HEK293T (cell line): Measurements from ENCODE around the gene LSAMP.

ENCODE experiments used
- CTCF ChIA-PET: fragments of 350-600 bp; formaldehyde crosslinking; extraction: SDS; loops from one replicate; lab custom pipeline; 2021; ENCODE audit warnings: antibody characterized with exemption, inconsistent platforms; lab: Yijun Ruan, JAX
- POLR2A ChIA-PET: fragments of 350-600 bp; formaldehyde crosslinking; extraction: SDS; loops from one replicate; lab custom pipeline; 2020; ENCODE audit warnings: antibody characterized with exemption, inconsistent platforms; lab: Yijun Ruan, JAX
- DNase-seq: peaks from one replicate; pipeline ENCODE4 v3.0.0; 2012; ENCODE audit warnings: mixed read lengths; ENCODE audit errors: extremely low spot score
- ARNT ChIP-seq: fragments of 450-650 bp; IDR thresholded peaks from 2 replicates; pipeline ENCODE4 v1.6.1; 2017; ENCODE audit warnings: mild to moderate bottlenecking
- BHLHE40 ChIP-seq: fragments of 450-650 bp; IDR thresholded peaks from 2 replicates; pipeline ENCODE4 v1.6.1; 2016; ENCODE audit warnings: mild to moderate bottlenecking, moderate library complexity, borderline replicate concordance
- CTBP1 ChIP-seq: fragments of 450-650 bp; IDR thresholded peaks from 2 replicates; pipeline ENCODE4 v1.6.1; 2016; ENCODE audit warnings: borderline replicate concordance
- ELF4 ChIP-seq: fragments of 450-650 bp; IDR thresholded peaks from 2 replicates; pipeline ENCODE4 v1.6.1; 2017; ENCODE audit warnings: antibody characterized with exemption
- FOXA1 ChIP-seq: fragments of 450-650 bp; IDR thresholded peaks from 2 replicates; pipeline ENCODE4 v1.6.1; 2016; ENCODE audit warnings: mild to moderate bottlenecking
- FOXK2 ChIP-seq: fragments of 450-650 bp; IDR thresholded peaks from 2 replicates; pipeline ENCODE4 v1.6.1; 2016; ENCODE audit warnings: mild to moderate bottlenecking
- FOXM1 ChIP-seq: fragments of 450-650 bp; IDR thresholded peaks from 2 replicates; pipeline ENCODE4 v1.6.1; 2017; ENCODE audit warnings: mild to moderate bottlenecking, borderline replicate concordance
- HDGF ChIP-seq: fragments of 450-650 bp; IDR thresholded peaks from 2 replicates; pipeline ENCODE4 v1.6.1; 2017; ENCODE audit warnings: antibody characterized with exemption, borderline replicate concordance
- L3MBTL2 ChIP-seq: fragments of 450-650 bp; conservative IDR thresholded peaks from 2 replicates; pipeline ENCODE4 v1.6.1; 2016; ENCODE audit warnings: mild to moderate bottlenecking
- LEF1 ChIP-seq: fragments of 450-650 bp; IDR thresholded peaks from 2 replicates; pipeline ENCODE4 v1.6.1; 2017; ENCODE audit warnings: mild to moderate bottlenecking, borderline replicate concordance
- NFRKB ChIP-seq: fragments of 450-650 bp; IDR thresholded peaks from 2 replicates; pipeline ENCODE4 v1.6.1; 2016; ENCODE audit warnings: mild to moderate bottlenecking, moderate library complexity
- PKNOX1 ChIP-seq: fragments of 450-650 bp; IDR thresholded peaks from 2 replicates; pipeline ENCODE4 v1.6.1; 2016
- SP1 ChIP-seq: fragments of 450-650 bp; IDR thresholded peaks from 2 replicates; pipeline ENCODE4 v1.6.1; 2017
- SUZ12 ChIP-seq: fragments of 450-650 bp; IDR thresholded peaks from 2 replicates; pipeline ENCODE4 v1.6.1; 2016; ENCODE audit warnings: mild to moderate bottlenecking
- TARDBP ChIP-seq: fragments of 450-650 bp; IDR thresholded peaks from 2 replicates; pipeline ENCODE4 v1.6.1; 2016
- ZNF384 ChIP-seq: fragments of 450-650 bp; IDR thresholded peaks from 2 replicates; pipeline ENCODE4 v1.6.1; 2016

Gene LSAMP

GRCh38 chr3:116265320-116265695 lies 180.0 kb downstream of the LSAMP start:
- POLR2A ChIA-PET: no interaction called here

GRCh38 chr3:116264546-116265319 lies 180.6 kb downstream of the LSAMP start:
- TF ChIP-seq SP1: no peak
- ChIA-PET POLR2A (no interaction called here), CTCF (no interaction called here)
- DNase-seq: no peak

More at GRCh38 chr3:116265320-116265695, 180.0 kb downstream of the LSAMP start:
- CTCF ChIA-PET: no interaction called here
- TF ChIP-seq BHLHE40: no peak
- no peak for TF ChIP-seq LEF1
- no peak for TF ChIP-seq HDGF
- TF ChIP-seq NFRKB: no peak
- TF ChIP-seq FOXK2: no peak
- no peak for TF ChIP-seq SUZ12
- TF ChIP-seq FOXA1: no peak
- TF ChIP-seq FOXM1: no peak
- TF ChIP-seq ELF4: no peak
- TF ChIP-seq SP1: no peak
- TF ChIP-seq L3MBTL2: no peak
- no peak for TF ChIP-seq CTBP1
- no peak for TF ChIP-seq TARDBP
- DNase-seq: no peak

GRCh38 chr3:116263842-116264545 lies 181.3 kb downstream of the LSAMP start:
- ChIA-PET CTCF (no interaction called here), POLR2A (no interaction called here)
- TF ChIP-seq ZNF384: no peak
- no peak for TF ChIP-seq ELF4
- no peak for TF ChIP-seq ARNT
- TF ChIP-seq FOXM1: no peak
- no peak for TF ChIP-seq PKNOX1
- no peak for TF ChIP-seq HDGF
- no peak for TF ChIP-seq L3MBTL2
- no peak for TF ChIP-seq SUZ12
- TF ChIP-seq NFRKB: no peak
- no peak for TF ChIP-seq TARDBP
- no peak for TF ChIP-seq FOXK2
- TF ChIP-seq SP1: no peak
- TF ChIP-seq CTBP1: no peak
- TF ChIP-seq BHLHE40: no peak
- TF ChIP-seq FOXA1: no peak
- no peak for TF ChIP-seq LEF1
- no peak for DNase-seq

- ChIA-PET CTCF (no interaction called here), POLR2A (no interaction called here)
- no peak for TF ChIP-seq LEF1
- TF ChIP-seq HDGF: no peak
- no peak for TF ChIP-seq SP1
- no peak for TF ChIP-seq L3MBTL2
- no peak for TF ChIP-seq FOXA1
- TF ChIP-seq FOXM1: no peak
- TF ChIP-seq NFRKB: no peak
- no peak for TF ChIP-seq TARDBP
- TF ChIP-seq ELF4: no peak
- no peak for TF ChIP-seq ZNF384
- TF ChIP-seq SUZ12: no peak
- no peak for DNase-seq
These were observed 184.8 kb downstream of the LSAMP start for GRCh38 chr3:116260491-116260890.

GRCh38 chr3:116259984-116260383 lies 185.3 kb downstream of the LSAMP start:
- no peak for DNase-seq
- ChIA-PET POLR2A (no interaction called here), CTCF (no interaction called here)
- TF ChIP-seq BHLHE40 (no peak), FOXK2 (no peak), HDGF (no peak), ARNT (no peak), ZNF384 (no peak), SP1 (no peak), FOXA1 (no peak), ELF4 (no peak), LEF1 (no peak), TARDBP (no peak), SUZ12 (no peak), FOXM1 (no peak)

GRCh38 chr3:116256843-116257485 lies 188.3 kb downstream of the LSAMP start:
- CTCF ChIA-PET: no interaction called here
- POLR2A ChIA-PET: no interaction called here
- DNase-seq: no peak
- no peak for TF ChIP-seq CTBP1

GRCh38 chr3:116254541-116254940 lies 190.7 kb downstream of the LSAMP start:
- ChIA-PET POLR2A (no interaction called here), CTCF (no interaction called here)
- TF ChIP-seq BHLHE40 (no peak), FOXM1 (no peak), TARDBP (no peak), LEF1 (no peak), SUZ12 (no peak), SP1 (no peak), ARNT (no peak), ZNF384 (no peak), PKNOX1 (no peak), NFRKB (no peak), L3MBTL2 (no peak), CTBP1 (no peak), ELF4 (no peak), FOXK2 (no peak)
- DNase-seq: no peak
